GM10248 (cell line): ENCODE measurements around the gene RFX1.
"Not testable (repeated sequence)": the region's sequence is repeated elsewhere in the genome, so short reads cannot be mapped to it uniquely, and the experiment has no call there.

Experiments
- CTCF ChIA-PET: fragments of 300-600 bp; sonication (Branson Sonifier 250); formaldehyde crosslinking; extraction: SDS; loops from one replicate; lab custom pipeline; 2021; ENCODE audit warnings: antibody characterized with exemption; lab: Yijun Ruan, JAX
- POLR2A ChIA-PET: fragments of 350-650 bp; sonication (Branson Sonifier 250); formaldehyde crosslinking; extraction: SDS; loops from one replicate; lab custom pipeline; 2020; ENCODE audit warnings: antibody characterized with exemption; lab: Yijun Ruan, JAX
- DNase-seq: peaks from one replicate; pipeline ENCODE4 v3.0.0; 2012; ENCODE audit errors: extremely low spot score
- TF ChIP-seq, protein P1 (sequence below): IDR thresholded peaks from 2 replicates; pipeline ENCODE4 v1.5.1; 2012; ENCODE audit warnings: mild to moderate bottlenecking, low read depth; ENCODE audit errors: extremely low read depth, missing control alignments, control extremely low read depth

The RFX1 gene

DNA sequence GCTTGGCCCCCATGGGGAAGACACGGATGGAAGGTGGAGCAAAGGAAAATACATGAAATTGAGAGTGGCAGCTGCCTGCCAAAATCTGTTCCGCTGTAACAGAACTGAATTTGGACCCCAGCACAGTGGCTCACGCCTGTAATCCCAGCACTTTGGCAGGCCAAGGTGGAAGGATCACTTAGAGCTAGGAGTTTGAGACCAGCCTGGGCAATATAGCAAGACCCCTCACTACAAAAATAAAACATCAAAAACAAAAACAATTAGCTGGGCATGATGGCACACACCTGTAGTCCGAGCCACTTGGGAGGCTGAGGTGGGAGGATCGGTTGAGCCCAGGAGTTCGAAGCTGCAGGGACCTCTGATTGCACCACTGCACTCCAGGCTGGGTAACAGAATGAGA lies 46.4 kb upstream of the RFX1 start:
- CTCF ChIA-PET: interaction anchor here (1.3 to 12.8 kb wide), 5 partner anchors 8 to 172 kb away, joined by 3 to 169 read pairs (median 5); partner anchors contain the start of gene MISP3
- DNase-seq: no peak
- TF ChIP-seq, protein P1, sequence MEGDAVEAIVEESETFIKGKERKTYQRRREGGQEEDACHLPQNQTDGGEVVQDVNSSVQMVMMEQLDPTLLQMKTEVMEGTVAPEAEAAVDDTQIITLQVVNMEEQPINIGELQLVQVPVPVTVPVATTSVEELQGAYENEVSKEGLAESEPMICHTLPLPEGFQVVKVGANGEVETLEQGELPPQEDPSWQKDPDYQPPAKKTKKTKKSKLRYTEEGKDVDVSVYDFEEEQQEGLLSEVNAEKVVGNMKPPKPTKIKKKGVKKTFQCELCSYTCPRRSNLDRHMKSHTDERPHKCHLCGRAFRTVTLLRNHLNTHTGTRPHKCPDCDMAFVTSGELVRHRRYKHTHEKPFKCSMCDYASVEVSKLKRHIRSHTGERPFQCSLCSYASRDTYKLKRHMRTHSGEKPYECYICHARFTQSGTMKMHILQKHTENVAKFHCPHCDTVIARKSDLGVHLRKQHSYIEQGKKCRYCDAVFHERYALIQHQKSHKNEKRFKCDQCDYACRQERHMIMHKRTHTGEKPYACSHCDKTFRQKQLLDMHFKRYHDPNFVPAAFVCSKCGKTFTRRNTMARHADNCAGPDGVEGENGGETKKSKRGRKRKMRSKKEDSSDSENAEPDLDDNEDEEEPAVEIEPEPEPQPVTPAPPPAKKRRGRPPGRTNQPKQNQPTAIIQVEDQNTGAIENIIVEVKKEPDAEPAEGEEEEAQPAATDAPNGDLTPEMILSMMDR: no peak
- POLR2A ChIA-PET: interaction anchor here (0.6 kb wide), 1 partner anchor 21 kb away, joined by 4 read pairs; the partner anchor contains the start of gene IL27RA

GRCh38 chr19:14051980-14052379 lies 45.9 kb upstream of the RFX1 start:
- TF ChIP-seq, protein P1: no peak
- ChIA-PET POLR2A (no interaction called here), CTCF (interaction anchor here (1.3 to 12.8 kb wide), 4 partner anchors 8 to 171 kb away, joined by 4 to 169 read pairs (median 16); partner anchors contain the start of gene MISP3)
- DNase-seq: no peak

DNA sequence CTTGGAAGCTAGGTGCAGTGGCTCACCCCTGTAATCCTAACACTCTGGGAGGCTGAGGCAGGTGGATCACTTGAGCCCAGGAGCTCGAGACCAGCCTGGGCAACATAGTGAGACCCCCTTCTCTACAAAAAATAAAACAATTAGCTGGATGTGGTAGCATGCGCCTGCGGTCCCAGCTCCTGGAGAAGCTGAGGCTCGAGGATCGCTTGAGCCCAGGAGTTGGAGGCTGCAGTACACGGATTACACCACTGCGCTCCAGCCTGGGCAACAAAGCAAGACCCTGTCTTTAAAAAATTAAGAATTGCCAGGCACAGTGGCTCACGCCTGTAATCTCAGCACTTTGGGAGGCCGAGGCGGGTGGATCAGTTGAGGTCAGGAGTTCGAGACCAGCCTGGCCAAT lies 44.8 kb upstream of the RFX1 start:
- DNase-seq, POLR2A ChIA-PET: not testable (repeated sequence)
- CTCF ChIA-PET: interaction anchor here (1.3 to 14.7 kb wide), 5 partner anchors 5 to 171 kb away, joined by 4 to 169 read pairs (median 28); partner anchors contain the start of genes MISP3 and PALM3

DNA sequence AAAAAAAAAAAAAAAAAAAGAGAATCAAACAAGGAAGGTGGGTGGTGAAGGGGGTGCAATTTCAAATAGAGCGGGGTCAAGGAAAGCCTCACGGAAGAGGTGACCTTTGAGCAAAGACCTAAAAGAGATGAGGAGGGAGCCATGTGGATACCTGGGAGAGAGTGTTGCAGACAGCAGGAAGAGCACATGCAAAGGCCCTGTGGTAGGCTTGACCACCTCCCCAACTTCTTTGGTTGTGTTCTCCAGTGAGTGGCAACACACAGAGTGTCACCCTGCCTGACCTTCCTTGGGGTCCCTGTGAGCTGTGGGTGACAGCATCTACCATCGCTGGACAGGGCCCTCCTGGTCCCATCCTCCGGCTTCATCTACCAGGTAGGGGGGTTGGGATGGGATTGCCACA lies 44.4 kb upstream of the RFX1 start:
- CTCF ChIA-PET: interaction anchor here (5.5 to 14.7 kb wide), 3 partner anchors 6 to 171 kb away, joined by 28 to 169 read pairs (median 169); partner anchors contain the start of gene PALM3
- POLR2A ChIA-PET: no interaction called here
- TF ChIP-seq, protein P1: no peak
- DNase-seq: no peak

GRCh38 chr19:14048443-14049153 lies 42.5 kb upstream of the RFX1 start:
- POLR2A ChIA-PET: interaction anchor here (0.7 kb wide), 1 partner anchor 324 kb away, joined by 4 read pairs; no protein-coding TSS in a partner anchor
- TF ChIP-seq, protein P1: peak; percentile 74
- CTCF ChIA-PET: interaction anchor here (0.6 to 14.7 kb wide), 23 partner anchors 8 to 198 kb away, joined by 3 to 169 read pairs (median 4); partner anchors contain the start of genes BRME1, CC2D1A, DCAF15 and IL27RA
- DNase-seq: peak; percentile 75

- not testable (repeated sequence) for DNase-seq
- ChIA-PET CTCF (interaction anchor here (0.6 to 14.7 kb wide), 20 partner anchors 7 to 198 kb away, joined by 3 to 169 read pairs (median 4); partner anchors contain the start of genes BRME1, CC2D1A, DCAF15 and IL27RA), POLR2A (interaction anchor here (0.6 kb wide), 1 partner anchor 109 kb away, joined by 7 read pairs; the partner anchor contains the start of gene PODNL1)
Measured at GRCh38 chr19:14047866-14048265, 41.7 kb upstream of the RFX1 start.

- TF ChIP-seq, protein P1: peak; percentile 44
- peak; percentile 58 for DNase-seq
- CTCF ChIA-PET: interaction anchor here (0.5 to 14.7 kb wide), 18 partner anchors 11 to 175 kb away, joined by 3 to 169 read pairs (median 4); partner anchors contain the start of genes IL27RA, MISP3, PALM3 and RFX1
- POLR2A ChIA-PET: interaction anchor here (0.6 kb wide), 1 partner anchor 56 kb away, joined by 3 read pairs; no protein-coding TSS in a partner anchor
Measured at GRCh38 chr19:14042659-14043608, 36.8 kb upstream of the RFX1 start.
